HepG2 (cell line): Measurements from ENCODE around the gene RSPH10B. TPM values are rescaled to one million over a fixed set of nuclear protein-coding genes. Genes with fewer than 3 reads are reported as not detected.
A peak's percentile ranks its signal among the peaks of the same experiment; 100 is the strongest.

Experiments used
- FOXC1 ChIP-seq: sonication (generic); formaldehyde crosslinking; IDR thresholded peaks from 2 replicates; pipeline ENCODE4 v1.8.0; 2022; ENCODE audit warnings: mild to moderate bottlenecking, missing genetic modification reagents, borderline replicate concordance
- JDP2 ChIP-seq: sonication (generic); formaldehyde crosslinking; IDR thresholded peaks from 2 replicates; pipeline ENCODE4 v1.8.1; 2022; ENCODE audit warnings: missing genetic modification reagents, borderline replicate concordance
- MLLT10 ChIP-seq: sonication (generic); formaldehyde crosslinking; IDR thresholded peaks from 2 replicates; pipeline ENCODE4 v1.4.0; 2020; ENCODE audit warnings: missing genetic modification reagents
- NCOR1 ChIP-seq: fragments of 200-600 bp; sonication (generic); IDR thresholded peaks from 2 replicates; pipeline ENCODE4 v1.7.0; 2017; ENCODE audit warnings: antibody characterized with exemption, low read length, borderline replicate concordance
- RXRA ChIP-seq: sonication (generic); formaldehyde crosslinking; IDR thresholded peaks from 2 replicates; pipeline ENCODE4 v1.5.1; 2020; ENCODE audit warnings: missing genetic modification reagents
- SP2 ChIP-seq: sonication (generic); formaldehyde crosslinking; IDR thresholded peaks from 2 replicates; pipeline ENCODE4 v1.5.1; 2020; ENCODE audit warnings: mild to moderate bottlenecking, missing genetic modification reagents
- SRF ChIP-seq: IDR thresholded peaks from 2 replicates; pipeline ENCODE4 v1.6.1; 2011; ENCODE audit warnings: mild to moderate bottlenecking, low read depth, low read length, moderate library complexity
- SRSF1 ChIP-seq: fragments of 200-400 bp; formaldehyde crosslinking; optimal IDR thresholded peaks from 2 replicates; pipeline ENCODE3; 2017; ENCODE audit warnings: mild to moderate bottlenecking, low read depth, low read length, moderate library complexity
- TBX2 ChIP-seq: sonication (generic); formaldehyde crosslinking; IDR thresholded peaks from 2 replicates; pipeline ENCODE4 v1.5.0; 2020; ENCODE audit warnings: missing genetic modification reagents, mild to moderate bottlenecking, borderline replicate concordance
- YEATS2 ChIP-seq: sonication (generic); formaldehyde crosslinking; IDR thresholded peaks from 2 replicates; pipeline ENCODE4 v1.4.0; 2020; ENCODE audit warnings: missing genetic modification reagents, borderline replicate concordance
- ZBTB10 ChIP-seq: sonication (generic); formaldehyde crosslinking; IDR thresholded peaks from 2 replicates; pipeline ENCODE4 v1.4.0; 2020; ENCODE audit warnings: missing genetic modification reagents, borderline replicate concordance
- ZBTB8A ChIP-seq: sonication (generic); formaldehyde crosslinking; IDR thresholded peaks from 2 replicates; pipeline ENCODE4 v1.4.0; 2020; ENCODE audit warnings: mild to moderate bottlenecking, low read depth, missing genetic modification reagents, borderline replicate concordance
- ZFAT ChIP-seq: sonication (generic); formaldehyde crosslinking; conservative IDR thresholded peaks from 2 replicates; pipeline ENCODE4 v1.8.1; 2023; ENCODE audit warnings: missing genetic modification reagents, inconsistent platforms
- ZFP37 ChIP-seq: sonication (generic); formaldehyde crosslinking; IDR thresholded peaks from 2 replicates; pipeline ENCODE4 v1.4.0; 2020; ENCODE audit warnings: missing genetic modification reagents, borderline replicate concordance
- ZNF20 ChIP-seq: sonication (generic); formaldehyde crosslinking; IDR thresholded peaks from 2 replicates; pipeline ENCODE4 v1.4.0; 2020; ENCODE audit warnings: mild to moderate bottlenecking, moderate library complexity, missing genetic modification reagents
- ZNF235 ChIP-seq: sonication (generic); formaldehyde crosslinking; IDR thresholded peaks from 2 replicates; pipeline ENCODE4 v1.8.1; 2023; ENCODE audit warnings: mild to moderate bottlenecking, missing genetic modification reagents, borderline replicate concordance
- ZNF33A ChIP-seq: sonication (generic); formaldehyde crosslinking; IDR thresholded peaks from 2 replicates; pipeline ENCODE4 v1.5.1; 2020; ENCODE audit warnings: missing genetic modification reagents, mild to moderate bottlenecking, moderate library complexity, borderline replicate concordance
- ZNF354B ChIP-seq: sonication (generic); formaldehyde crosslinking; IDR thresholded peaks from 2 replicates; pipeline ENCODE4 v1.8.0; 2022; ENCODE audit warnings: mild to moderate bottlenecking, missing genetic modification reagents
- ZNF572 ChIP-seq: sonication (generic); formaldehyde crosslinking; IDR thresholded peaks from 2 replicates; pipeline ENCODE4 v1.5.1; 2020; ENCODE audit warnings: mild to moderate bottlenecking, missing genetic modification reagents
- polyA plus RNA-seq, 8 experiments: library from polyadenylated mRNA; depleted of rRNA in 3 of 8; stranded (reverse) in 7 of 8; unstranded in 1 of 8; fragments of >200 nt; fragmentation: Illumina TruSeq in 4 of 8; extraction: Trizol in 4 of 8; gene quantifications; 2 replicates each; pipeline versions ENCODE4 v1.2.1 to v1.2.3, GENCODE V29; 2011 to 2016; ENCODE audit warnings: low read depth in 4 of 8, missing spikeins in 1 of 8, mixed read lengths in 1 of 8; ENCODE audit not compliant: insufficient read depth in 1 of 8
- total RNA-seq, 5 experiments: library from RNA; depleted of rRNA; stranded (reverse); fragments of >200 nt; fragmentation: Illumina TruSeq; extraction: Trizol; gene quantifications; 2 replicates each; pipeline ENCODE4 v1.2.3, GENCODE V29; 2016; ENCODE audit warnings: low read depth in 1 of 5
- TF ChIP-seq, protein P1 (sequence below): fragments of 450-650 bp; IDR thresholded peaks from 2 replicates; pipeline ENCODE4 v1.6.1; 2017
- TF ChIP-seq, protein P2 (sequence below): IDR thresholded peaks from 2 replicates; pipeline ENCODE4 v1.6.1; 2018; ENCODE audit warnings: missing genetic modification reagents, mild to moderate bottlenecking, missing compliant biosample characterization
- TF ChIP-seq, protein P3 (sequence below): sonication (generic); formaldehyde crosslinking; IDR thresholded peaks from 2 replicates; pipeline ENCODE4 v1.4.0; 2020; ENCODE audit warnings: missing genetic modification reagents

Gene RSPH10B
- total and polyA plus RNA-seq, 2 of the 13 experiments (the other 11 are each of a cell fraction or from before 2014, with no cell fraction given) = not detected

GRCh38 chr7:6008668-6009611 is 38.5 kb upstream of the RSPH10B start, which contains the start of the genes AIMP2 and PMS2 (continued):
- TF ChIP-seq ZBTB8A = peak; percentile 98
- TF ChIP-seq NCOR1 = peak; percentile 59; the same call in 1 of the 2 replicates
- TF ChIP-seq MLLT10 (CRISPR knock-in tag) = no peak; the same call in 1 of the 2 replicates
- TF ChIP-seq ZNF20 (CRISPR knock-in tag) = no peak
- TF ChIP-seq RXRA (CRISPR knock-in tag) = peak; percentile 85
- TF ChIP-seq ZFP37 = peak; percentile 98
- TF ChIP-seq SRF = no peak
- TF ChIP-seq FOXC1 = peak; percentile 100
- TF ChIP-seq ZNF235 (CRISPR knock-in tag) = peak; percentile 96
- peak; percentile 97 for TF ChIP-seq ZNF572 (CRISPR knock-in tag)
- TF ChIP-seq ZNF354B (CRISPR knock-in tag) = peak; percentile 96; the same call in 1 of the 2 replicates
- TF ChIP-seq JDP2 (CRISPR knock-in tag) = peak; percentile 94
- TF ChIP-seq, protein P1, sequence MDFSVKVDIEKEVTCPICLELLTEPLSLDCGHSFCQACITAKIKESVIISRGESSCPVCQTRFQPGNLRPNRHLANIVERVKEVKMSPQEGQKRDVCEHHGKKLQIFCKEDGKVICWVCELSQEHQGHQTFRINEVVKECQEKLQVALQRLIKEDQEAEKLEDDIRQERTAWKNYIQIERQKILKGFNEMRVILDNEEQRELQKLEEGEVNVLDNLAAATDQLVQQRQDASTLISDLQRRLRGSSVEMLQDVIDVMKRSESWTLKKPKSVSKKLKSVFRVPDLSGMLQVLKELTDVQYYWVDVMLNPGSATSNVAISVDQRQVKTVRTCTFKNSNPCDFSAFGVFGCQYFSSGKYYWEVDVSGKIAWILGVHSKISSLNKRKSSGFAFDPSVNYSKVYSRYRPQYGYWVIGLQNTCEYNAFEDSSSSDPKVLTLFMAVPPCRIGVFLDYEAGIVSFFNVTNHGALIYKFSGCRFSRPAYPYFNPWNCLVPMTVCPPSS = no peak
- peak; percentile 91 for TF ChIP-seq SP2 (CRISPR knock-in tag)
- peak; percentile 92 for TF ChIP-seq ZBTB10 (CRISPR knock-in tag)
- TF ChIP-seq, protein P2, sequence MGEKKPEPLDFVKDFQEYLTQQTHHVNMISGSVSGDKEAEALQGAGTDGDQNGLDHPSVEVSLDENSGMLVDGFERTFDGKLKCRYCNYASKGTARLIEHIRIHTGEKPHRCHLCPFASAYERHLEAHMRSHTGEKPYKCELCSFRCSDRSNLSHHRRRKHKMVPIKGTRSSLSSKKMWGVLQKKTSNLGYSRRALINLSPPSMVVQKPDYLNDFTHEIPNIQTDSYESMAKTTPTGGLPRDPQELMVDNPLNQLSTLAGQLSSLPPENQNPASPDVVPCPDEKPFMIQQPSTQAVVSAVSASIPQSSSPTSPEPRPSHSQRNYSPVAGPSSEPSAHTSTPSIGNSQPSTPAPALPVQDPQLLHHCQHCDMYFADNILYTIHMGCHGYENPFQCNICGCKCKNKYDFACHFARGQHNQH = peak; percentile 99
- peak; percentile 97 for TF ChIP-seq TBX2 (CRISPR knock-in tag)
- no peak for TF ChIP-seq ZNF33A (CRISPR knock-in tag)
- TF ChIP-seq, protein P3, sequence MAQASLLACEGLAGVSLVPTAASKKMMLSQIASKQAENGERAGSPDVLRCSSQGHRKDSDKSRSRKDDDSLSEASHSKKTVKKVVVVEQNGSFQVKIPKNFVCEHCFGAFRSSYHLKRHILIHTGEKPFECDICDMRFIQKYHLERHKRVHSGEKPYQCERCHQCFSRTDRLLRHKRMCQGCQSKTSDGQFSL = peak; percentile 89
- TF ChIP-seq ZFAT (CRISPR knock-in tag) = peak; percentile 96
- no peak for TF ChIP-seq SRSF1
- peak; percentile 85 for TF ChIP-seq YEATS2 (CRISPR knock-in tag)
